Putamen (tissue), 1 donor: ENCODE data around the gene MAP3K7.
"Not testable (repeated sequence)": the region's sequence is repeated elsewhere in the genome, so short reads cannot be mapped to it uniquely, and the experiment has no call there.

Experiments
- DNase-seq: peaks from one replicate; pipeline ENCODE4 v3.0.0-alpha.2; 2016; ENCODE audit warnings: low spot score

MAP3K7 gene

DNA sequence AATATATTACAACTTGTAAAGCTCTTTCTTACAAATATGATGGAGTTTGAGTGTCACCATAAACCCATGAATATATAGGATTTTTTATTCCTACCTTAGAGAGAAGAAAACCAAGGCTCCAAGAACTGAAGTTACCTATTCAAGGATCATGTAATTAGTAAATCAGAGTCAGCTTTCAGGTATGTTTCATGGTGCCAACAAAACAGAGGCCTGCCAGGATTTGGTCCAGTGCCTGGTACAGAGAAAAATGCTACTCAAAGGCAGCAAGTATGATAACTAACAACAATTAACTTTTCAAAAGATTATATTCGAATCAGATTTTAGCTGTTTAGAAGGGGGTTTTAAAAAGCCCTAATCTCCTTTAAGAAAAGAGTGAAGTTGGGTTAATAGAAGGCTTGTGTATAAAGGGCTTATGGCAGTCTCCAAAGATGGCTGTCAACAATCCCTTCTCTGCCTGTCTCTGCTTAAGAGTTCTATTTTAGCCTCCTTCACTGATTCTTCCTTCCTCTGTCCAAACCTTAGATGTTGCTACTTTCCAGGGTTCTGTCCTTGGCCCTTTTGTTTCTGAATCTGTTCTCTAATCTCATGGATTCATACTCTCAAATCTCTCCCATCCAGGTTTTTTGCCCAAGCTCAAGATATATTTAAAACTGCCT, 7.8 kb downstream of the MAP3K7 start:
- no peak for DNase-seq

GRCh38 chr6:90575267-90575666, 11.6 kb downstream of the MAP3K7 start:
- no peak for DNase-seq

- DNase-seq, result peak; percentile 6
Observed at GRCh38 chr6:90574610-90575009, 12.3 kb downstream of the MAP3K7 start.

DNA sequence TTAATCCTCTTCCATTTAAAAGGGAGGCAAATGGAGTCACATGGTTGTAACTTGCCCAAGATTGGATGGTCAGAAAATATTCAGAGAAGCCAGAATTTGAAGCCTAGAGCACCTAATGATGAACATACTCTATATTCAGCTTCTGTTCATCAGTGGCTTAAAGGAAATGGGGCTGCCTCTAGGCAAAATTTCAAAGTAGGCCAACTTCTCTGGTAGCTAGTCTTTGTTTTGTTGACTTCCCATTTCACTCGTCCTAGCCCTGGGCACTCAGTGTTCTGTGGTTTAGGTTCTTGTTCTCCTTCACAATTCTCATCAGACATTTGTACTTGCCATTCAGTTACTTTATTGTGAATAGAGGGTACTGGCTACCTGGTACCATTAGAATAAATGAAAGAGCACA, 13.2 kb downstream of the MAP3K7 start:
- DNase-seq, result no peak

- no peak for DNase-seq
Observed at GRCh38 chr6:90572856-90573255, 14.0 kb downstream of the MAP3K7 start.

- no peak for DNase-seq
Observed at GRCh38 chr6:90569223-90569622, 17.6 kb downstream of the MAP3K7 start.

GRCh38 chr6:90567682-90568081, 19.2 kb downstream of the MAP3K7 start:
- DNase-seq, result not testable (repeated sequence)

GRCh38 chr6:90562341-90562740, 24.5 kb downstream of the MAP3K7 start:
- not testable (repeated sequence) for DNase-seq

- no peak for DNase-seq
Observed at GRCh38 chr6:90559931-90560330, 26.9 kb downstream of the MAP3K7 start.

GRCh38 chr6:90557006-90557405, 29.9 kb downstream of the MAP3K7 start:
- DNase-seq, result no peak

DNA sequence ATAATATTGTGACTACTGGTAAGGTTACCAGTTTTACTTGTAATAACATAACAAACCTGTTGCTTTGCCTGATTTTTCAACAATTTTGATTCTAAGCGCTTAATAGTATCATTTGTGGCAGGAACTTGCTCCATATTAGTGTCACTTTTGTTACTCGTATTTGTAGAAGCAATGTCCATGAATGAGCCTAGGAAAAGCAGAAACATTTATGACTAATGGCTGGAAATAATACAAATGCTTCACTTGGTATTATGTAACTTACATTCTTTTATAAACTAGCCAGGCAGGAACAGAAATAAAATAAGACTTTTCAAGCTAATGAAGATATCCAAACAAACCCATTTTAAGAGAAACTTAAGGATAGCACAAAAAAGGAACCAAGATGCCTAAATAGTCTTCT, 38.9 kb downstream of the MAP3K7 start:
- DNase-seq, result no peak

DNA sequence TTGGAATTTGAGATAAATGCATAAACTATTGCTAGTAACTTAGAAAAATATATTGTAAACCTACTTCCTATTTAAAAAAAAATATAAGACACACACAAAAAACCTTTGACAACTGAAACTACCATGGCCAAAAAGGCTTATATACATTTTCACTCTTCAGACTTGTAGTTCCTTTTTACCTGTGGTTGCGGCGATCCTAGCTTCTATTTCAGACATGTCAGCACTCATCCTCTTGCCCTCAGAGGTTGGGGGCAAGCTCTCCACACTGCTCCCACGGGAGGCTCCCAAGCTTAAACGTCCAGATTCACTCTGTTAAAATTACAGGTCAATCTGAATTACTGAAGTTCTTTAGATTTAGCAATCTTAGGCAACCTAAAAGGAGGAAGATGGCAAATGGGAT, 39.8 kb downstream of the MAP3K7 start:
- DNase-seq, result no peak

DNA sequence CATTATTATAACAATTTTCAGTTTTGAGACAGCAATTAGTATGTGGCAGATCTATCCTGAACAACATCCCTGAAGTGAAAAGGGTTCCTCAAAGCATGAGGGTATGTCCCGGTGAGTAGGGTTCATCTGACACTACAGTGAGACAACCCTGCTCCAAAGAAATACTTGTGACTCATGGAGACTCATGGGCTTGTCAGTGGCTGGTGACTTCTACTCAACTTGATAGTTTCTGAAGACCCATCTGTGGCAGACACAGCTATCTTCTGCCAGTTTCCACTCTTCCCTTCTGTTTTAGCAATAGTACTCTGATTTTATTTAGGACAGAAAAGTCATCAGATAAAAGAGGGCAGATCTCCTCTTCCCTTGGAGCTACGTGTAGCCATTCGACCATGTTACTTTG, 41.4 kb downstream of the MAP3K7 start:
- no peak for DNase-seq

- DNase-seq, result no peak
Observed at GRCh38 chr6:90544741-90545140, 42.1 kb downstream of the MAP3K7 start.

GRCh38 chr6:90544081-90544480, 42.8 kb downstream of the MAP3K7 start:
- DNase-seq, result no peak

DNA sequence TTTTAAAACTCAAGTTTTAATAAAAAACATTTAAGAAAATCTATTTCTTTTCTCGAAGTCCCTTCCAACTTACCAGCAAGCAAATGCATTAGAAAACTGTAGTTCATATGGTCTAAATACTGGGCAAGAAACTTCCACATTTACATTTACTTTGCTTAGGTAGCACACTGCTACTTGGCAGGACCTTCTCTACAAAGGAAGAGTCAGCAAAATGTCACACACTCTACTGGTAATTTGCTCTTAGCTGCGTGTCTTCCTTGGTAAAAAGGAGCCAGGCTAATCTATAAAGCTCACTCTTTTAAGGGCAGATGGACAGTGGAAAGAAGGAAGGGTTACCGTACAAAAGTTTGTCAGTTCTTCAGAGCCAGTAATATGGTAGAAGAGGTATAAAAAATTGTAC, 45.7 kb downstream of the MAP3K7 start:
- no peak for DNase-seq

DNA sequence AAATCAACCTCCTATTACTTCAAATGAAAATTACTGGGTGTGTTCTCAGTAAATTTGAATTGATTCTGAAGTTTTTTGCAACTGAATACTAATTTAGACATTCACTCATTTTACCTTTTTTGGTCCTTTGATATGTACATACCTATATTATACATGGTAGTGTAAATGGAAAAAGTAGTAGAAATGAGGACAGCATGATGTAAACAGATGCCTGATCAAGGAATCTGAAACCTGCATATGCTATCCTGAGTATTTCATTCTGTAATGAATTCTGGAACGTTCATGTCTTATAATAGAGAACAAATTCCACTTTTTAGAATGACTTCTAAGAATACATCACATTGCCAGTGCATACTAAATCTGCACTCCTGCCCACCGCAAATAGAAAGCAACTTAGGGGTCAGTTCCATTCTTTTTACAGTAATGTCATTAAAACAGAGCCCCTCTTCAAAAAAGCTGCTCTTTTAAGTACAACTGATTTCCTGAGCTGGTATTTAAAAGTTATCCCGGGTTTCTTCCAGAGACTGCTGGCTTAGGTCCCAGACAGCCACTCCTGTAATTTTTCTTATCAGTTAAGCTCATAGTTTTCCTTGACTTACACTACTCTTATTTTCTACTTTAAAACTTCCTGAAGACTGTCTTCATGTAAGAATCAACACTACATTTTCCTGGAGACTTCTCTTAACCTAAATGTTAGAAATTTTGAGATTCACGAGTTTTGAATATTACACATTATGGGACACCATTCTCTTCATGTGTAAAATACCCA, 48.4 kb downstream of the MAP3K7 start:
- DNase-seq, result no peak

DNA sequence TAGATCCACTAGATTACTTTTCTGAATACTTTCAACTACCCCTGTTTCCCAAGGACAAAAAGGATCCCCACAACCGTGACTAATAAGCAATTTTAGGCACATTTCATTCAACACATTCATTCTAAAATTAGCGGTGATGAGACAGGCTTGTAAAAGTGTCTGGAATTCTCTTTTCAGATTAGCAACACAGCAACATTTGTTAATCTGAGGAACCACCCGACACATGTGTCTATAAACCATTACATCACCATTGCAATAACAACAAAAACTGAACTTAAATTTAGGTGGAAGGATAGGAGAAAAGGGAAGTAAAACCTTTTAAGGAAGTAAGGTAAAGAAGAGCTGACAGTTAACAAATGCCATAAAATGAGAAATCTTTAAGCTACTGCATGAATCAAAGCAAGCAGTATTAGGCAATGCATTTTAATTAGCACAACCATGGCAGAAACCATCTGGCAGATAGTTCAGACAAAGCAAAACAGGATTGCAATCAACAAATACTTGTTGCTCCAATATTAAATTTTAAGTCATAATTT, 49.1 kb downstream of the MAP3K7 start:
- DNase-seq, result peak; percentile 13

DNA sequence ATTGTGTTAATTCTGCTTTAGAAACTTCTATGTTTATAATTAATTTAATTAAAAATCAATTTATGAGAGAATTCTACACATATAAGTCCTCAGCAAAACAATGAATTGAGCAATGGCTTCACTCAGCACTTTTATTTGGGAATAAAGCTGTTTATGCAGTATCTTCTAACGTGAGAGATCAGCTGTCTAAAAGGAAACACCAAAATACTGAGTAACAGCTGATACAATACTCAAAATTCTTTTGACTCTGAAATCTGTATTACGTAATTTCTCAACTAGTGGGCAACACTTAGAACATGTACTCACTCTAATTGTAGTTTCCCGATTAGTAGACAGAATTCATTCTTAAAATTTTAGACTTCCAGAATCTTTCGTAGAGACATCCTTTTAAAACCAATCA, 49.8 kb downstream of the MAP3K7 start:
- DNase-seq, result no peak

DNA sequence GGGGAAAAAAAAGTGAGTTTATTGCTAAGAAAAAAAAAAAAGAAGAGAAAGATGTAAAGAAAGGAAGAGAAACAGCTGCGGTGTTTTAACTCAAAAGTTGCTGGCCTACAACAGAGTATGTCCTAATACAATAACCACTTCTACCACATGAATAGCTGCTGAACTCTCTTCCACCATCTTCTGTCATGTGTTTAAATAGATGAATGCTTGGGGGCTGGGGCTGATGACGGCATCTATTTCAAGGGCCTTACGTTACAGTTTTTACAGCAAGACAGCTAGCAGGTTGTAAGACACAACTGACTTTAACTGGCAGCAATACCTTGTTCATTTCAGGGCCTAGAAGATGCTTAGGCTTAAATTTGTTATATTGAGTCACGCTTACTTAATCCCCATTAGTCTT, 50.4 kb downstream of the MAP3K7 start:
- DNase-seq, result no peak

DNA sequence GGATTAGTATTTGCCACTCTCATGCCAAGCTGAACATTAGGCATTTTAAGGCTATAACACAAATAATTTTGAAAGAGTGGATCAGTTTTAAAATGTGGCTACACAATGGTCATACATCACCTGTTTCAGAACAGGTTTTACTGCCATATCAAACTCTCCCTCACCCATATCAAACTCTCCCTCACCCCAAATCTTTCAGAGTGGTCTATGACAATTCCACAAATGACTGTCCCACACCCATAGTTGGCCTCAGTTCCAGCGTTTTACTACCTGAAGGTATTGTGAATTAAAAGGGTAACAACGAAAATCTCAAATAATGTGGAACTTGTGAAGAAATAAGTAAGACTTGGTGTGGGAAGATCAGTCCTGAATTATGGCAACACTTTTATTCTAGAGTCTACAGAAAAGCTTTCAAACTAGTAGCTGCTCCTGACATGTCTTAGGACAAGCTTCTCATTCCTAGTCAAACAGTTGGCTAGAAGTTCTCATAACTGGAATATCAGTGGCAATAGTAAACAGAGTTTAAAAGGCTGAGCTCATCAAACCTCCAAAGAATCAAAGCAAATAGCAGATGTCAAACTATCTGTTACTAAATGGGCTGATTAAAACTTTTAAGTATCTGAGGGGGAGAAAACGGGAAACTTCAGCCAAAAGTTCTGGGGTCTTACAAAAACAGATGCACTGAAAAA, 52.4 kb downstream of the MAP3K7 start:
- DNase-seq, result no peak

DNA sequence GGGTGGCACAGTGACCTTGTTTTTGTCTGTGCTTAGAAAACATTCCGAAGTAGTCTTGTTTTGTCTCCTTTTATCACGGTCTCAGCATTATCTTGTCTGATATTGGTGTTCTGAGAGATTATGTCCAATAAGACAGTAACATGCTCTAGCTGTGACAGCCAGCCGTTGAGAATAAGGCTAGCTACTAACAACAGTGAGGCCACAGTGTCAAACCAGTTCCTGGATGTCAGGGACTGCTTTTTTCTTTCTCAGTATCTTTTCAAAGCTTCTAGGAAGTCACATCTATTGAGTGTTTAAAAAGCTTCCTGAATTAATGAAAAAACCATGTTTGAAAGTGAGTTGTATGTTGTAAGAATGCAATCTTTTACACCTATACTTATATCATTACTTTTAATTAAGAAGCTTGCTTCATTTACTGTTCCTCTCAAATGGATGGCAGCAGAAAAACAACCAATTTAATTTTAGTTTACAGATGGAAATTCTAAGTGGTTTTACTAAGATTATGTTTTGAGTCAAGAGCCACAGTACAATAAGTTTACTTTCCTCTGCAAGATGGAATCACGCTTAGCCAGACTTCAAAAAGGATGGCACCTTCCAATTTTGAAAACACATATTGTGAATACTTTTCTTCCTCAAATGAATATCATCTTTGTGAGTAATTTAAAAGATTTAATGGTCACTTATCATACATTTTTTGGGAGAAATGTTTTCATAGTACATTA, 53.1 kb downstream of the MAP3K7 start:
- no peak for DNase-seq
